Retinal pigment epithelial cell (primary cell): ENCODE data around the gene DISP3.

Experiments used
- DNase-seq: peaks from one replicate; pipeline ENCODE4 v3.0.0-alpha.2; 2010; ENCODE audit warnings: low read depth
- H3K4me3 ChIP-seq: 2 replicates; pipeline ENCODE4 v1.5.1; 2011; ENCODE audit warnings: mild to moderate bottlenecking, low read length, control low read depth, moderate library complexity
- CTCF ChIP-seq: conservative IDR thresholded peaks from 2 replicates; pipeline ENCODE4 v1.5.1; 2011; ENCODE audit warnings: low read depth, low read length, control low read depth, inconsistent platforms

Gene DISP3

GRCh38 chr1:11535316-11535715 lies 56.4 kb downstream of the DISP3 start:
- TF ChIP-seq CTCF = no peak
- no peak for DNase-seq
- no peak overlapping the region for H3K4me3 ChIP-seq

GRCh38 chr1:11535761-11536572 lies 57.0 kb downstream of the DISP3 start:
- no peak overlapping the region for H3K4me3 ChIP-seq
- DNase-seq = no peak
- no peak for TF ChIP-seq CTCF

- no peak for DNase-seq
- TF ChIP-seq CTCF = no peak
- H3K4me3 ChIP-seq = no peak overlapping the region
These were observed 57.8 kb downstream of the DISP3 start for GRCh38 chr1:11536573-11537379.

- TF ChIP-seq CTCF = no peak
- no peak overlapping the region for H3K4me3 ChIP-seq
- DNase-seq = no peak
These were observed 58.4 kb downstream of the DISP3 start for GRCh38 chr1:11537380-11537764.

GRCh38 chr1:11537854-11538591 lies 59.1 kb downstream of the DISP3 start:
- no peak for DNase-seq
- TF ChIP-seq CTCF = no peak
- H3K4me3 ChIP-seq = no peak overlapping the region

GRCh38 chr1:11538886-11539285 lies 59.9 kb downstream of the DISP3 start:
- H3K4me3 ChIP-seq = no peak overlapping the region
- no peak for DNase-seq
- no peak for TF ChIP-seq CTCF
